AG08395 (cell line): Measurements from ENCODE around the gene PSMF1.
"Not testable (repeated sequence)": the region's sequence is repeated elsewhere in the genome, so short reads cannot be mapped to it uniquely, and the experiment has no call there.

ENCODE experiments used
- DNase-seq: peaks from one replicate; pipeline ENCODE4 v3.0.0; 2012; ENCODE audit warnings: mixed read lengths, low spot score

PSMF1 gene

DNA sequence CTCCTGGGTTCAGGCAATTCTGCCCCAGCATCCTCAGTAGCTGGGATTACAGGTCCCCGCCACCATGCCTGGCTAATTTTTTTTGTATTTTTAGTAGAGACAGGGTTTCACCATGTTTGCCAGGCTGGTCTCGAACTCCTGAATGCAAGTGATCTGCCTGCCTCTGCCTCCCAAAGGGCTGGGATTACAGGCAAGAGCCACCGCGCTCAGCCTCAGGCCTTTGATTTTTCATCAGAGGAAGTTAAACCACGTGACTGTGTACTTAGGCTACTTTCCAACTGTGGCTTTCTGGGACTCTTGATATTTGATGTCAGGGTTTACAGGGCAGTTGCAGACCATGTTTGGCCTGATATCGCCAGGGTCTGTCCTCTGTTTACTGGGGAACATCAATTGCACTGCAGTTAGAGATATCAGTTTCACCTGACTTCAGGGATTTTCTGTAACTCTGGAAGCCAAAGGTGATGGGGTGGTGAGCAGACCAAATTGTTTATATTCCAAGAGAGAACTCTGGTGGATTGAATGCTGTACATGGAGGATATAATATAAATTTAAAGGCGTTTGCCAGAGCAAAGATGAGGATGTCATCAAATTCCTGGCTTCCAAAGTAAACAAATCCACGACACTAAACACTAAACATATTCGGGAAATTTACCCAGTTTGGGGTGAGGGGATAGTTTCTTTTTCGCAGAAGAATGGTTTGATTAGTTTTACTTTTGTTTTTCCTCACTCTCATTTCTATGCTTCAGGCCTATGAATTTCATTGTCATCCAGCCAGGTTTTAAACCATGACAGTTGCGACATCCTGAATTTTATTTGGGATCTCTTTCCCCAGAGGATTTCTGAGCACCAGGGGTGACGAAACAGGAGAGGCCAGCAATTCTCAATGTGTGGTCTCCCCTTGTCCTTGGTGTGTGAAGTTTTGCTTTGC lies 4.2 kb downstream of the PSMF1 start:
- peak; percentile 43 for DNase-seq

DNA sequence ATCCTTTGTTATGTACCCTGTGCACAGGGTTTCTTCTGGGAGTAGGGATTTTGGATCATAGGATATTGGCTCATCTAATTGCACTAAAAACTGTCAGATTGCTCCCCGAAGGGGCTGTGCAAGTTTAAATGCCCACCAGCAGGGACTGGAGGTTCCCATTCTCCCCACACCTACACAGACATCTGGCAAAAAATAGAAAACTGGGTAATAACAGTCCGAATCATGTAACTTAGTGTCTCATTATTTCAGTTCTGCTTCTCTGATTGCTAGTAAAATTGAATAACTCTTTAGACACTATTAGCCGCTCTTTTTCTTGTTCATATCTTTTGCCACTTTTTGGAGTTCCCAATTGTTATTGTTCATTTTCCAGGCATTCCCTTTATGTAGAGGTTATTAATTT lies 5.3 kb downstream of the PSMF1 start:
- no peak for DNase-seq

DNA sequence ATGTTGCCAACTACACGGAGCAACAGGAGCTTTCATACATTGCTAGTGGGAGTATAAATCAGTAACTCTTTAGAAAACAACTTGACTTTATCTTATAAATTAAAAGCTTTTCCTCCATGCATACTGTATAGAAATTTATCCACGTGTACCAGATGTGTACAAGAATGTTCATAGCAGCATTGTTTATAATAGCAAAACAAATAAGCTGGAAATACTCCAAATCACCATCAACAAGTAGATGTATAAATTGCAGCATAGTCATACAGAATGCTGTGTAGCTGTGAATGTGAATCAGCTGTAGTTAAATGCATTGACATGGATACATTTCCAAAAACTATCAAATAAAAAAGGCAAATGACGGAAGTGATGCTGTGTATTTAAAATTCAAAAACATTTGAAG lies 6.0 kb downstream of the PSMF1 start:
- DNase-seq: no peak

DNA sequence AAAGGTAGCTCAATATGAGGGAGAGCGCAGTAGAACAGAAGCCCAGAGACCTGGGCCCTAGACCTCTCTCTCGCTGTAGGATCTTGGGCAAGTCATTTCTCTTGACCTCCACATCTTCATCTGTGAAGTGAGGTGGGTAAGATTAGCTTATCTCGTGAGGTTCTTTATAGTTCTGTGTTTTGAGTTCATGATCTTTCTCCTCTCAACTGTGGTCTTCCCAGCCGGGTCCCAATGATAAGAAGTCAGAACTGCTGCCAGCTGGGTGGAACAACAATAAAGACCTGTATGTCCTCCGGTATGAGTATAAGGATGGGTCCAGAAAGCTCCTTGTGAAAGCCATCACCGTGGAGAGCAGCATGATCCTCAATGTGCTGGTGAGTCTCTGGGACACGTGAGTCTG lies 6.9 kb downstream of the PSMF1 start:
- DNase-seq: no peak

DNA sequence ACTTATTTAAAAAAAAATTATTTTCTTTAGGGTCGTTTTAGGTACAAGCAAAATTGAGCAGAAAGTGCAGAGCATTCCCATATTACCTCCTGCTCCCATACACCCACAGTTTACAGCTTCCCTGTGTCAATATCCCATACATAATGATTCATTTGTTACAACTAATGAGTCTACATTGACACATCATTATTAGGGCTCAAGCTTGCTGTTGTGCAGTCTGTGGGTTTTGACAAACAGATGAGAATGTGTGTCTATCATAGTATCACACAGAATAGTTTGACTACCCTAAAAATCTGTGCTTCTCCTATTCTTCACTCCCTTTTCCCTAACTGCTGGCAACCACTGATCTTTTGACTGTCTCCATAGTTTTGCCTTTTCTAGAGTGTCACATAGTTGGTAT lies 9.4 kb downstream of the PSMF1 start:
- DNase-seq: no peak

DNA sequence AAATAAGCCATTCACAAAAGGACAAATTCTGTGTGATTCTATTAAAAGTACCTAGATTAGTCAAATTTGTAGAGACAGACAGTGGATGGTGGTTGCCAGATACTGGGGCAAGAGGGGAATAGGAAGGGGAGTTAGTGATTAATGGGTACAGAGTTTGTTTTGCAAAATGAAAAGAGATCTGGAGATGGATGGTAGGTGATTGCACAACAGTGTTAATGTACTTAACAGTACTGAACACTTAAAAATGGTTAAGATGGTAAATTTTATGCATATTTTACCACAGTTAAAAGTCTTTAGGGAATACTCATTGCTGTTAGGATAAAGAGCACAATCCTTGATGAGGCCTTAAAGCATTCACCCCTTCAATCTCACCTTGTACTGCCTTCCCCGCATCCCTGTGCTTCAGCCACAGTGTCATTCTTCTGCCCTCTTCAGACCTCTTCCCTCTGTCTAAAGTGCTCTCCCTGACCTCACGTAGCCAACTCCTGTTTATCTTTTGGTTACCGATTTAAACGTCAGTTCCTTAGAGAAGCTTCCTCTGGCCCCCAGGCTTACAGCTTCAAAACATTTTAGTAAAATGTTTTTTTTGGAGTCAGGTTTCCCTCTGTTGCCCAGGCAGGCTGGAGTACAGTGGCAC lies 11.8 kb downstream of the PSMF1 start:
- DNase-seq: no peak

DNA sequence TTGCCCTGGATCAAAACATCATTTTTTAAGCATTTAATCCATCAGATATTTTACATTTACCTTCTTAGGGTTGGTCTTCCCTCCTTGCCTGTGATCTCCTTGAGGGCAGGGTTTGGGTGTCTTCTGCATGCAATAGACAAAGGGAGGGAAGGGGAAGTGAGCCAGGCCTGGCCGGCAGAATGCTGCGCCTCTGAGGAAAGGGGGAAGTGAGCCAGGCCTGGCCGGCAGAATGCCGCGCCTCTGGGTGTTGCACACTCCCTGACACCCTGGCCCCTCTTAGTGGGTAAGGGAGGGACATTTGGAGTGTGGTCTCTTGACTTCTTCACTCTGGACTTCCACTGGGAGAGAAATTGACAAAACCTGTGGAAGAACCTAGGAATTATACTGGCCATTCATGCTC lies 12.4 kb downstream of the PSMF1 start:
- no peak for DNase-seq

DNA sequence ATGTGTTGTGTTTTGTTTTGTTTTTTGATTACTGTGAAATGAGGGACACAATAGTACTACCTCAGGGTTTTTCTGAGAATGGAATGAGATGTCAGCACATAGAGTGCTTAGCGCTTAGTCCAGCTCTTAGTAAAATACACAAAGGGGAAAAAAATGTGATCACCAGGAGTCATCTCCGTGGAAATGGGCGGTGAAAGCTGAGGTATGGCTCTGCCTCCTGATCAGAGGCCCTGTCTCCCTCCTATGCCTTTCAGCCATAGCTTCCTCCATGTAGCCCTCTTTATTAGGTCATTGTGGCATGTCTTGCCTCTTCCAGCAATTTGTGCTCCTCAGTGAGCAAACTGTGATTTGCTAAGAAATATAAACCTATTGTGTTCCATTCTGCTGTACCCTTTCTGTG lies 13.0 kb downstream of the PSMF1 start:
- no peak for DNase-seq

DNA sequence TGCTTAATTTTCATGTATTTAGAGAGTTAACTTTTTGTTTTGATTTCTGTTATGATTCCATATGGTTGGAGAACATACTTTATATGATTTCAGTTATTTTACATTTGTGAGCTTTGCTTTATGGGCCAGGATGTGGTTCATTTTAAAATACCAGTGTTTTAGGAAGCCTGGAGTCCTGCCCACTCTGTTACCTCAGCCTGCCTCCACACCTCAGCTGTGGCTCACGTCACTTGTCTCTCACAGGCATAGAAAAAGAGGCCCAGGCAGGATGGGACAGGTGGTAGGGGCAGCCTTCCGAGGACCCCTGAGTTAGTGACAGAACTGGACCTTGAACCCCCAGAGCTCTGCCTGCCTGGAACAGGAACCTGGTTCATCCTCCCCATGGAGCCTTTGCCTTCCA lies 16.0 kb downstream of the PSMF1 start:
- no peak for DNase-seq

DNA sequence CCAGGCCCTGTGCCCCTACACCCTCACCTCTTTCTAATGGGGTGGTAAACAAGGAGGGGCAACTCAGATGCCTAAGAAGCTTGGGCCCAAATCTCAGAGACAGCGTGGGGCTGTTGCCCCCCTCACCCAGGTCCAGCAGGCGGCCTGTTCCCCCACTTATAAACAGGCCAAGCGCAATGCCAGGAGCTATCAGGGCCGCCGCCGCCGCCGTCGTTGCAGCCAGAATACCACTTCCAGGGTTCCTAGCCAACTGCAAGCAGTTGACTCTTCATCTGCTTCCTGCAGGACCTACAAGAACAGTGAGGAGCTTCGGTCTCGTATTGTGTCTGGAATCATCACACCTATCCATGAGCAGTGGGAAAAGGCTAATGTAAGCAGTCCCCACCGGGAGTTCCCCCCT lies 16.4 kb downstream of the PSMF1 start:
- DNase-seq: no peak

DNA sequence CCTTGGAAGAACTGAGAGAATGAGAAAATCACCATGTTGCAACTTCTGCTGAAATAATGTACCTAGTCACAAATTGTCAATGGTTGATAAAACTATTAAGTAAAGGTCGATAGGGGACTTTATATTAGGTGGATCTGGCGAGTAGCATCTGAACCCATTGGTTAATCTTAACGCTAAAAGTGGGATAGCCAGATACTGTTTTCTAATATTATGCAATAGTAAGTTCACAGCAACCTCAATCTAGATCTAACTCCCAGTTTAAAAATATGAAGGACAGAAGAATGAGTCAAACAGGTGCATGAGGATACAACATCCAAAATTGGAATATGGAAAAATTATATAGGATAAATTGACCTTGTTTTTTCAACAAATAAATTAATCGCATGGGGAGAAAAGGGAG lies 18.8 kb downstream of the PSMF1 start:
- DNase-seq: no peak

DNA sequence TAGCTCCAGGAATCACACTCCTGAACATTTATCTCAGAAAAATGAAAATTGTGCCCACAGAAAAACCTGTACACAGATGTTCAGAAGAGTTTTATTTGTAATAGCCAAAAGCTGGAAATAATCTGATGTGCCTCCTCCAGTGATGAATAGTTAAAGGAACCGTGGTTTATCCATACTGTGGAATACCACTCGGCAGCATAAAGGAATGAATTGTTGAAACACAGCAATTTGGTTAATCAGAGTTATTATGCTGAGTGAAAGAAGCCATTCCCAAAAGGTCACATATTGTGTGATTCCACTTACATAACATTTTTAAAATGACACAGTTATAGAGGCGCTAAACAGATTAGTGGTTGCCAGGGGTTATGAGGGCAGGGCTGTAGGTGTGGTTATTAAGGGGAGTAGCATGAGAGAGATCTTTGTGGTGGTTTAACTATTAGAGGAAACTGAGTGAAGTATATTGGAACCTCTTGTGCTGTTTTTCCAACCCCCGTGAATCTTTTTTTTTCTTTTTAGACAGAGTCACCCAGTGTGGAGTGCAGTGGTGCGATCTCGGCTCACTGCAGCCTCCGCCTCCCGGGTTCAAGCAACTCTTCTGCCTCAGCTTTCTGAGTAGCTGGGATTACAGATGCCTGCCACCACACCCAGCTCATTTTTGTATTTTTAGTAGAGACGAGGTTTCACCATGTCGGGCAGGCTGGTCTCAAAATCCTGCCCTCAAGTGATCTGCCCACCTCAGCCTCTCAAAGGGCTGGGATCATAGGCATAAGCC lies 26.2 kb downstream of the PSMF1 start:
- DNase-seq: no peak

DNA sequence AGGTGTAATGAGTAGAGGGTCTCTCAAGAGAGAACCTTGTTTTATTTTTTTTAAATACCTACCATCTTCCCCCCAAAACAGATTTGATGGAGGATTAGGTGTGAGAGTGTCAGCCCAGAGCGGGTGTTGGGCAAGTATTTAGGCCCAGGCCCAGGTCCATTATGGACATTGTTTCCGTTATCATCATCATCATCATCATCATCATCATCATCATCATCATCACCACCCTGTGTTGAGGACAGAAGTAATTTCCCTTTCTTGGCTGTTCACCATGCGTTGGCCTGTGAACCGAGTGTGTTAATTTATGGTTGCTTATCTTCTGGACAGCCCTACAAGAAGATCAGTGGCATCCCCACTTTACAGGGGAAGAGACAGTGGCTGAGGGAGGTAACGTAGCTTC lies 28.6 kb downstream of the PSMF1 start:
- no peak for DNase-seq

DNA sequence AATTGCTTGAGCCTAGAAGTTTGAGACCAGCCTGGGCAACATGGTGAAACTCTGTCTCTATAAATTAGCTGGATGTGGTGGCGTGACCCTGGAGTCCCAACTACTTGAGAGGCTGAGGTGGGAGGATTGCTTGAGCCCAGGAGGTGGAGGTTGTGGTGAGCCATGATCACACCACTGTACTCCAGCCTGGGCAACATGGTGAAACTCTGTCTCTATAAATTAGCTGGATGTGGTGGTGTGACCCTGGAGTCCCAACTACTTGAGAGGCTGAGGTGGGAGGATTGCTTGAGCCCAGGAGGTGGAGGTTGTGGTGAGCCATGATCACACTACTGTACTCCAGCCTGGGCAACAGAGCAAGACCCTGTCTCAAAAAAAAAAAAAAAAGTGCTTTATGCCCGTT lies 31.4 kb downstream of the PSMF1 start:
- not testable (repeated sequence) for DNase-seq

DNA sequence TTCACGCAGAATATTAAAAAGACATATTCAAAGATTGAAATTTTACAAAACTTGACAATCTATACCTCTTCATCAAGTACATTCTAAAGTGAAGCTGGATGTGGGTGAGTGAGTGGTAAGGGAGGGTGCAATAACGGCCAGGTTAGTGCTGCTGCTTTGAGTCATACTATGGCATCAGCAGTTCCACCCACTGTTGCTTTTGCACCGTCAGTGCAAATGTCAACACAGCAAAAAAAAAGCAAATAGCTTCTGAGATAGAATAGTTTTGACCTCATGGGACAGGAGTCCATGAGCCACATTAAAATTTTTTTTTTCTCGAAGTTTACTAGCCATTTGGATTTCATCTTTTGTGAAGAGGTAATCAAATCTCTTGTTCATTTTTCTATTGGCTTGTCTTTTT lies 31.8 kb downstream of the PSMF1 start:
- no peak for DNase-seq

DNA sequence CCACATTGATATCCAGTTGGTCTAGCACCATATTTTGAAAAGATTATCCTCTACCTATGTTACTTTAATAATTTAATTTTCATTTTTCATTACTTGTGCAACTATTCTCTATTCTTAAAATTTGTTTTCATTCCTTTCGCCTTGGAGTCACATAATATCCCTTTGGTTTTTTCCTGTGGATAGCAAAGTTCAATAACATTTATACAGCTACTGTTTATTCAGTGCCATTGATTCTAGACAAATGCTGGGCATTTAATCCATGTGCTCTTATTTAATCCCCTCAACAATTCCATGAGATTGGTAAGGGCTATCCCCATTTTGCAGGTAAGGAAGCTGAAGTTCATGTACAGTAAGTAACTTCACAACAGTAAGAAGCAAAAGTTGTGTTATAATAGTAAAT lies 32.6 kb downstream of the PSMF1 start:
- no peak for DNase-seq

DNA sequence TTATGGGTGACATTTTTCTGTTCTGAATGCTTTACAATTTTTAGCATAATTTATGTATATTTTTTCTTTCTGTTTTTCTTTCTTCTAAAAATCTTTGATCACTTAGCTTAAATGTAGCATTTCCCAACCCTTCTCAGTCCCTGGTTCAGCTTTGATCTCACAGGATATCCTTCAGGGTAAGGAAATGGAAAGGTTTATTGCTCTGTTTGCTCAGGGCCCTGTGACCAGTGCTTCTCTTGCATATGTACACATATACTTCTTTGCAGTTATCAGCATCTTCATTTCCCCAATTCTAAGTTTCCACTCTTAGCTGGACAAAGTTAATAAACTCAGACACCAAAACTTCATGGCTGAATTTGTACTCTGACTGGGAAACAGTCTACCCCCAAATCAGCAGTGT lies 35.8 kb downstream of the PSMF1 start:
- no peak for DNase-seq

DNA sequence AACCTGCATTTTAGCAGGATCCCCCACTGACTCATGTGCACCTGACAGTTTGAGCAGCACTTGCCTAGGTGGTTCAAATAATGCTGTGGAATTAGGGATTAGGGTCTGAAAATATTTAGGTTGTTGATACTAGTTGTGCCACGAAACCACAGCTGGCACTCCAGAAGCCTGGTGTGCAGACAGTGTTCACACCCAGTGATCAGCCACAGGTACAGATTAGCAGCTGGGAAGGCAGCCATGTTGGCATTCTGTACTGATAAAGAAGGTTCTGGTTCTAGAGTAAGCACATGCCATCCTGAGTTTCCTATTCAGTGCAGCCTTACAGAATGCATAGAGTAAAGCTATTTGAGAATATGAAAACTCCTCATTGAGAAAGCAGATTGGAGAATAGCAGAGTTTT lies 36.3 kb downstream of the PSMF1 start:
- DNase-seq: no peak

DNA sequence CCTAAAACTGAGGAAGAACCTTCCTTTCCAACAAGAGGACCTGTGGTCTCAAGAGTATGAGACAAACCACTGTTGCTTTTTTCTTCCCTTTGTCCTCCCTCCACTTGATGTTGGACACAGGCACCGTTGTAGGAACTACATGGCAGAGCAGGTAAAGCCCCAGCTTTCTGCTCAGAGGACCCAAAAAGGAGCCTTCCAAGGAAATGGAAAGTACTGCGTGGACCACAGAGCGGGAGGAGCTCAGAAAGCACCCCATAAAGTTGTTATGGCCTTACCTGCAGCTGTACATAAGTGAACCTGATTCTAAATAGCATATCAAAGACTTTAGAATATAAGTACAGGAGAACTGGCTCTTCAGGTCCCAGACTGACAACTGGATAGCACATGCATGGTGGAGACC lies 36.9 kb downstream of the PSMF1 start:
- DNase-seq: no peak

DNA sequence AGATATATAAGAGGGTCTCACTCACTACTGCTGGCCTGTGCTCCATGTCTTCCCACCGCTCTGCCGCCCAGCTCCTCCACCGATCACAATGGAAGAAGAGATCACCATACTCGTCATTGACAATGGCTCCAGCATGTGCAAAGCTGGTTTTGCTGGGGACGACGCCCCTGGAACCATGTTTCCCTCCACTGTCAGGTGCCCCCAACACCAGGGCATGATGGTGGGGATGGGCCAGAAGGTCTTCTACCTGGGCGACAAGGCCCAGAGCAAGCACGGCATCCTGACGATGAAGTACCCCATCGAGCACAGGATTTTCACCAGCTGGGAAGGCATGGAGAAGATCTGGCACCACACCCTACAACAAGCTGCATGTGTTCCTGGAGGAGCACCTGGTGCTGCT lies 42.1 kb downstream of the PSMF1 start:
- no peak for DNase-seq

DNA sequence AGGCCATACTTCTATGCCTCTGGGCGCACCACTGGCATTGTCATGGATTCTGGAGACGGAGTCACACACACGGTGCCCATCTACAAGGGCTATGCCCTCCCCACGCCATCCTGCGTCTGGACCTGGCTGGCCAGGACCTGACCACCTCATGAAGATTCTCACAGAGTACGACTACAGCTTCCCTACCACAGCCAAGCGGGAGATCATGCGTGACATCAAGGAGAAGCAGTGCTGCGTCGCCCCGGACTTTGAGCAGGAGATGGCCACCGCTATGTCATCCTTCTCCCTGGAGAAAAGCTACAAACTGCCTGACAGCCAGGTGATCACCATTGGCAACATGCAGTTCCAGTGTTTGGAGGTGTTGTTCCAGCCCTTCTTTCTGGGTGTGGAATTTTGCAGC lies 42.6 kb downstream of the PSMF1 start:
- DNase-seq: no peak

DNA sequence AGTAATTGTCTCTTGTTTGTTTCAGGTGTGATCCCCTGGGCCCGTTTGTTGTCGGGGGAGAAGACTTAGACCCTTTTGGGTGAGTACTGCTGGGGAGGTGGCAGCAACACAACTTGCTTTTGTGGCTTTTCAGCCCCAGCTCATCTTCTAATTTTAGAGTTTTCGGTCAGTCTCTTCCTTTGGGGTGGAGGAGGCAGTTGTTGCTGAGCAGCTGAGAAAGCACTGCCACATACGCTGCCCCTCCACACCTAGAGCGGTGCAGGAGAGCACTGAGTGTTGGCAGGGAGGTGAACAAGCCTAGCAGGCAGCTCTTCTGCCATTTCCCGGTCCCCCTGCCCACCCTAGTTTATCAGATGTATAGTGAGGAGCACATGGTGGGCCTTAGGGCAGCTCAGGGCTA lies 44.7 kb downstream of the PSMF1 start:
- no peak for DNase-seq

DNA sequence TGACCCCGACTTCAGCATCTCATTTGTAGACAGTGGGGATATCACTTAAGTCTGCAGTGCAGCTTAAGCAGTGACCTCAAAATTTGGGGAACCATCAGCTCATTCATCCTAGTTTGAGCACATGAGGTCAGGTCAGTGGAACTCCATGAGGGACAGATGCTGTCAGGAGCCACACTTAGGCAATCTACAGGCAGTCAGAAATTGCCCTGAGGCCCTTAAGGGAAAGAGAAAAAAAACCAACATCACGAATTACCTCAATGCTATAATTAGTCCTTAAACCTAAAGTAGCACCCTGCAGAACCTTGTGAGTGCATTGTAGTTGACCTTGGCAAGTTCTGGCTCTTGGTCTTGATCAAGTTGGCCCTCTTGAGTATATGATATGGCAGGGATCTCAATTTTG lies 45.3 kb downstream of the PSMF1 start:
- DNase-seq: no peak
